Neural cell (in vitro differentiated cells): ENCODE measurements around the gene ZCWPW2. TPM values are rescaled to one million over a fixed set of nuclear protein-coding genes. Genes with fewer than 3 reads are reported as not detected.

Source experiments
- H2AFZ ChIP-seq: fragments of 200-600, 300-800 bp; sonication (generic), shearing (Covaris generic); 2 replicates; pipeline ENCODE4 v1.6.0; 2014; ENCODE audit warnings: low read depth, mild to moderate bottlenecking, antibody characterized with exemption, low read length, moderate library complexity
- H3F3A ChIP-seq: fragments of 200-600 bp; shearing (Covaris generic); 2 replicates; pipeline ENCODE4 v1.6.1; 2016; ENCODE audit warnings: mild to moderate bottlenecking, moderate library complexity, mixed read lengths, antibody characterized with exemption, low read length; ENCODE audit not compliant: insufficient read depth, poor library complexity, severe bottlenecking
- H3K27ac ChIP-seq: fragments of 200-600, 300-800 bp; sonication (generic), shearing (Covaris generic); 2 replicates; pipeline ENCODE4 v1.5.1; 2014; ENCODE audit warnings: mild to moderate bottlenecking, low read length, moderate library complexity
- H3K27me3 ChIP-seq: fragments of 300-800, 200-600 bp; sonication (generic), shearing (Covaris generic); 2 replicates; pipeline ENCODE4 v1.6.0; 2014; ENCODE audit warnings: mild to moderate bottlenecking, low read depth, low read length, moderate library complexity; ENCODE audit not compliant: insufficient read depth
- H3K36me3 ChIP-seq: fragments of 300-800, 200-600 bp; sonication (generic), shearing (Covaris generic); 2 replicates; pipeline ENCODE4 v1.5.1; 2014; ENCODE audit warnings: mild to moderate bottlenecking, antibody characterized with exemption, low read length, moderate library complexity; ENCODE audit not compliant: insufficient read depth
- H3K4me2 ChIP-seq: fragments of 300-800, 200-600 bp; sonication (generic), shearing (Covaris generic); 2 replicates; pipeline ENCODE4 v1.6.0; 2014; ENCODE audit warnings: mild to moderate bottlenecking, low read length
- H3K4me3 ChIP-seq: fragments of 300-800, 200-600 bp; sonication (generic), shearing (Covaris generic); 2 replicates; pipeline ENCODE4 v1.5.1; 2014; ENCODE audit warnings: mild to moderate bottlenecking, low read length, moderate library complexity
- H3K79me2 ChIP-seq: fragments of 200-600 bp; shearing (Covaris generic); replicated peaks from 2 replicates; pipeline ENCODE4 v1.6.0; 2014; ENCODE audit warnings: mild to moderate bottlenecking, low read length, moderate library complexity; ENCODE audit not compliant: insufficient read depth
- H3K9ac ChIP-seq: fragments of 300-800, 200-600 bp; sonication (generic), shearing (Covaris generic); 2 replicates; pipeline ENCODE4 v1.6.1; 2016; ENCODE audit warnings: mild to moderate bottlenecking, low read length, mixed read lengths
- H3K9me2 ChIP-seq: fragments of 200-600 bp; shearing (Covaris generic); 2 replicates; pipeline ENCODE4 v1.6.1; 2016; ENCODE audit warnings: mild to moderate bottlenecking, low read length, mixed read lengths; ENCODE audit not compliant: insufficient read depth
- H3K9me3 ChIP-seq: fragments of 200-600, 300-800 bp; sonication (generic), shearing (Covaris generic); 2 replicates; pipeline ENCODE4 v1.6.1; 2016; ENCODE audit warnings: mild to moderate bottlenecking, mixed run types, low read length, moderate library complexity, mixed read lengths
- H4K20me1 ChIP-seq: fragments of 200-600 bp; shearing (Covaris generic); 2 replicates; pipeline ENCODE4 v1.6.1; 2016; ENCODE audit warnings: mild to moderate bottlenecking, mixed run types; ENCODE audit not compliant: insufficient read depth
- CTCF ChIP-seq: fragments of 450-650 bp; IDR thresholded peaks from 2 replicates; pipeline ENCODE4 v1.5.1; 2014; ENCODE audit warnings: antibody characterized with exemption, mild to moderate bottlenecking, moderate library complexity; ENCODE audit not compliant: poor library complexity, severe bottlenecking
- EP300 ChIP-seq: fragments of 450-650 bp; conservative IDR thresholded peaks from 2 replicates; pipeline ENCODE4 v1.6.1; 2014; ENCODE audit warnings: antibody characterized with exemption, mild to moderate bottlenecking, moderate library complexity; ENCODE audit not compliant: poor library complexity, severe bottlenecking
- EZH2 ChIP-seq: fragments of 200-600, 300-800 bp; shearing (Covaris generic), sonication (generic); IDR thresholded peaks from 2 replicates; pipeline ENCODE4 v1.6.1; 2014; ENCODE audit warnings: antibody characterized with exemption, low read length, borderline replicate concordance, mild to moderate bottlenecking; ENCODE audit not compliant: insufficient read depth, poor library complexity, severe bottlenecking
- MXI1 ChIP-seq: fragments of 450-650 bp; conservative IDR thresholded peaks from 2 replicates; pipeline ENCODE4 v1.6.1; 2014; ENCODE audit warnings: antibody characterized with exemption, mild to moderate bottlenecking; ENCODE audit not compliant: poor library complexity, severe bottlenecking
- POLR2AphosphoS5 ChIP-seq: IDR thresholded peaks from 2 replicates; pipeline ENCODE4 v1.6.1; 2012
- RAD21 ChIP-seq: fragments of 450-650 bp; conservative IDR thresholded peaks from 2 replicates; pipeline ENCODE4 v1.6.1; 2014; ENCODE audit warnings: antibody characterized with exemption, mild to moderate bottlenecking, moderate library complexity
- REST ChIP-seq: IDR thresholded peaks from 2 replicates; pipeline ENCODE4 v1.6.1; 2012; ENCODE audit warnings: borderline replicate concordance
- SMC3 ChIP-seq: fragments of 450-650 bp; conservative IDR thresholded peaks from 2 replicates; pipeline ENCODE4 v1.6.1; 2014; ENCODE audit warnings: antibody characterized with exemption, mild to moderate bottlenecking, moderate library complexity; ENCODE audit not compliant: poor library complexity
- TAF1 ChIP-seq: IDR thresholded peaks from 2 replicates; pipeline ENCODE4 v1.6.1; 2012; ENCODE audit warnings: low read depth
- polyA plus RNA-seq: library from polyadenylated mRNA; depleted of rRNA; stranded (reverse); fragments of >200 nt; gene quantifications from 2 replicates; pipeline ENCODE4 v1.2.3, GENCODE V29; 2014

Gene ZCWPW2
- polyA plus RNA-seq, 1 donor from 2014 or later, result 0.48 TPM

GRCh38 chr3:28322464-28322863, 26.1 kb upstream of the ZCWPW2 start:
- no peaks in the 10 kb centered on the region for H3F3A ChIP-seq
- H2AFZ ChIP-seq, result no peak overlapping the region
- H4K20me1 ChIP-seq, result no peaks in the 10 kb centered on the region
- no peak overlapping the region for H3K9ac ChIP-seq
- H3K4me3 ChIP-seq, result no peak overlapping the region
- TF ChIP-seq MXI1 (no peak), TAF1 (no peak), RAD21 (no peak), EP300 (no peak), REST (no peak), SMC3 (no peak), CTCF (no peak), POLR2AphosphoS5 (no peak), EZH2 (no peak)
- H3K27me3 ChIP-seq, result no peaks in the 10 kb centered on the region
- no peak overlapping the region for H3K4me2 ChIP-seq
- no peak overlapping the region for H3K27ac ChIP-seq
- H3K9me3 ChIP-seq, result no peaks in the 10 kb centered on the region
- H3K9me2 ChIP-seq, result no peaks in the 10 kb centered on the region
- no peaks in the 10 kb centered on the region for H3K79me2 ChIP-seq
- H3K36me3 ChIP-seq, result no peaks in the 10 kb centered on the region

GRCh38 chr3:28326458-28326926, 22.0 kb upstream of the ZCWPW2 start:
- H4K20me1 ChIP-seq, result no peaks in the 10 kb centered on the region
- no peaks in the 10 kb centered on the region for H3K27me3 ChIP-seq
- no peaks in the 10 kb centered on the region for H3K9me2 ChIP-seq
- no peaks in the 10 kb centered on the region for H3K9me3 ChIP-seq
- no peak overlapping the region for H3K4me2 ChIP-seq
- H3K27ac ChIP-seq, result no peak overlapping the region
- H3K9ac ChIP-seq, result no peak overlapping the region
- no peak overlapping the region for H2AFZ ChIP-seq
- TF ChIP-seq REST (no peak), CTCF (no peak), EZH2 (no peak), TAF1 (no peak), SMC3 (no peak), RAD21 (no peak), POLR2AphosphoS5 (no peak), MXI1 (no peak), EP300 (no peak)
- H3K36me3 ChIP-seq, result no peaks in the 10 kb centered on the region
- H3K79me2 ChIP-seq, result no peaks in the 10 kb centered on the region
- H3F3A ChIP-seq, result no peaks in the 10 kb centered on the region
- no peak overlapping the region for H3K4me3 ChIP-seq
